ENCODE data around the gene PLA2R1. TPM values are rescaled to one million over a fixed set of nuclear protein-coding genes. Genes with fewer than 3 reads are reported as not detected.

The PLA2R1 gene
- polyA plus RNA-seq, 1 of the 3 experiments (the other 2 are of a cell fraction) = not detected

DNA sequence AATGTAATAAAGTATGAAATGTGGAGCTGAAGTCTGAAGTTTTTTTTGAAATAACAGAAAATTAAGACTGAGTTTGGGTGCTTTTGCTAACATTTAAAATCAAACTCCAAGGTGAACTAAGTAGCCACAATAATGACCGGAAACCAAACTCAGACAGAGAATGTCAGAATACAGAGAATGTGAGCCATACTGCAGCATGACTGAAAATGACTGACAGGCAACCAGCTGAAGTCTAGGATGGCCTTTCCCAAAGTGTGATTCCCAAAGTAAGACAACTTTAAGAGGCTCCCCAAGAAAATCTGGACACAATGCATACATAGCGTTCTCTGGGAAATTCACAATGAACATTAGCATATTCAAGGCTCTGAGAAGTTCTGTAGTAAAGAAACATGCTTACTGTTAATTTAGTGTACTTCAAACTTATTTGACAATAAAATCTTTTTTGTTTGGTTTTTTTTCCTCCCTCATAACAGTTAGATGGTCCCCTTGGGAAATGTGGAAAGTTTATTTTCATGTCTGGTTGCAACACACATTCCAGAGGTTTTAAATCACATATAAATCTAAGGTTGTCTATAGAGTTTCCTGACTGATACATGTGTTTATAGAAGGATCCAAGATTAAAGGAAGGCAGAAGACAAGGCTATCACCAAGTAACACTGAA, 28.6 kb downstream of the PLA2R1 start:
- H3K9ac ChIP-seq = no peak overlapping the region
- DNase-seq = no peak
- ChIA-PET POLR2A (no interaction called here), CTCF (no interaction called here)
- no peaks in the 10 kb centered on the region for H3K36me3 ChIP-seq (replicated peaks in 1 of 2; ENCODE audit: control insufficient read depth in 1 of 2, insufficient read depth in 2 of 2, low read length in 1 of 2)
- H3K79me2 ChIP-seq (ENCODE audit: insufficient read depth) = no peaks in the 10 kb centered on the region
- no peak overlapping the region for H2AFZ ChIP-seq (ENCODE audit: low read depth)
- WGBS (ENCODE audit: low lambda C conversion rate) = 93% methylated on average over 2 of the region's 2 CpGs
- H3K4me2 ChIP-seq = no peak overlapping the region
- no peaks in the 10 kb centered on the region for H3K9me3 ChIP-seq
- no peaks in the 10 kb centered on the region for H3K9me2 ChIP-seq
- H3K27ac ChIP-seq (ENCODE audit: low read depth in 2 of 2, low read length in 1 of 2) = no peak overlapping the region
- H3F3A ChIP-seq (replicated peaks; ENCODE audit: insufficient read depth) = no peaks in the 10 kb centered on the region
- no peaks in the 10 kb centered on the region for H4K20me1 ChIP-seq (ENCODE audit: insufficient read depth)
- H3K4me1 ChIP-seq (ENCODE audit: control insufficient read depth in 1 of 2, insufficient read depth in 2 of 2, low read depth in 1 of 2, low read length in 1 of 2) = no peaks in the 10 kb centered on the region; a peak in 1 of 4 replicates
- no peak for TF ChIP-seq YY1 (IDR thresholded peaks at IDR 0.05; ENCODE audit: low read depth)
- no peak for TF ChIP-seq EP300 (IDR thresholded peaks at IDR 0.05; ENCODE audit: borderline replicate concordance in 1 of 2, low read depth in 1 of 2, low read length in 1 of 2)
- TF ChIP-seq, protein P1, sequence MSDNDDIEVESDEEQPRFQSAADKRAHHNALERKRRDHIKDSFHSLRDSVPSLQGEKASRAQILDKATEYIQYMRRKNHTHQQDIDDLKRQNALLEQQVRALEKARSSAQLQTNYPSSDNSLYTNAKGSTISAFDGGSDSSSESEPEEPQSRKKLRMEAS (IDR thresholded peaks at IDR 0.05; ENCODE audit: low read depth) = no peak
- TF ChIP-seq NFIC (IDR thresholded peaks at IDR 0.05; ENCODE audit: borderline replicate concordance) = no peak
- TF ChIP-seq, protein P2, sequence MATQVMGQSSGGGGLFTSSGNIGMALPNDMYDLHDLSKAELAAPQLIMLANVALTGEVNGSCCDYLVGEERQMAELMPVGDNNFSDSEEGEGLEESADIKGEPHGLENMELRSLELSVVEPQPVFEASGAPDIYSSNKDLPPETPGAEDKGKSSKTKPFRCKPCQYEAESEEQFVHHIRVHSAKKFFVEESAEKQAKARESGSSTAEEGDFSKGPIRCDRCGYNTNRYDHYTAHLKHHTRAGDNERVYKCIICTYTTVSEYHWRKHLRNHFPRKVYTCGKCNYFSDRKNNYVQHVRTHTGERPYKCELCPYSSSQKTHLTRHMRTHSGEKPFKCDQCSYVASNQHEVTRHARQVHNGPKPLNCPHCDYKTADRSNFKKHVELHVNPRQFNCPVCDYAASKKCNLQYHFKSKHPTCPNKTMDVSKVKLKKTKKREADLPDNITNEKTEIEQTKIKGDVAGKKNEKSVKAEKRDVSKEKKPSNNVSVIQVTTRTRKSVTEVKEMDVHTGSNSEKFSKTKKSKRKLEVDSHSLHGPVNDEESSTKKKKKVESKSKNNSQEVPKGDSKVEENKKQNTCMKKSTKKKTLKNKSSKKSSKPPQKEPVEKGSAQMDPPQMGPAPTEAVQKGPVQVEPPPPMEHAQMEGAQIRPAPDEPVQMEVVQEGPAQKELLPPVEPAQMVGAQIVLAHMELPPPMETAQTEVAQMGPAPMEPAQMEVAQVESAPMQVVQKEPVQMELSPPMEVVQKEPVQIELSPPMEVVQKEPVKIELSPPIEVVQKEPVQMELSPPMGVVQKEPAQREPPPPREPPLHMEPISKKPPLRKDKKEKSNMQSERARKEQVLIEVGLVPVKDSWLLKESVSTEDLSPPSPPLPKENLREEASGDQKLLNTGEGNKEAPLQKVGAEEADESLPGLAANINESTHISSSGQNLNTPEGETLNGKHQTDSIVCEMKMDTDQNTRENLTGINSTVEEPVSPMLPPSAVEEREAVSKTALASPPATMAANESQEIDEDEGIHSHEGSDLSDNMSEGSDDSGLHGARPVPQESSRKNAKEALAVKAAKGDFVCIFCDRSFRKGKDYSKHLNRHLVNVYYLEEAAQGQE (IDR thresholded peaks at IDR 0.05; ENCODE audit: low read depth, low read length) = no peak
- TF ChIP-seq POLR2AphosphoS5 (IDR thresholded peaks at IDR 0.05; ENCODE audit: low read depth, low read length) = no peak
- TF ChIP-seq MXI1 (IDR thresholded peaks at IDR 0.05; ENCODE audit: low read depth, low read length) = no peak
- no peak for TF ChIP-seq RCOR1 (IDR thresholded peaks at IDR 0.05; ENCODE audit: low read length)
- TF ChIP-seq NRF1 (IDR thresholded peaks at IDR 0.05; ENCODE audit: low read depth, low read length) = no peak
- TF ChIP-seq RAD21 (IDR thresholded peaks at IDR 0.05; ENCODE audit: low read length) = no peak
- TF ChIP-seq FOXM1 (IDR thresholded peaks at IDR 0.05; ENCODE audit: low read depth) = no peak
- TF ChIP-seq RFX5 (IDR thresholded peaks at IDR 0.05; ENCODE audit: low read length) = no peak
- TF ChIP-seq, protein P3, sequence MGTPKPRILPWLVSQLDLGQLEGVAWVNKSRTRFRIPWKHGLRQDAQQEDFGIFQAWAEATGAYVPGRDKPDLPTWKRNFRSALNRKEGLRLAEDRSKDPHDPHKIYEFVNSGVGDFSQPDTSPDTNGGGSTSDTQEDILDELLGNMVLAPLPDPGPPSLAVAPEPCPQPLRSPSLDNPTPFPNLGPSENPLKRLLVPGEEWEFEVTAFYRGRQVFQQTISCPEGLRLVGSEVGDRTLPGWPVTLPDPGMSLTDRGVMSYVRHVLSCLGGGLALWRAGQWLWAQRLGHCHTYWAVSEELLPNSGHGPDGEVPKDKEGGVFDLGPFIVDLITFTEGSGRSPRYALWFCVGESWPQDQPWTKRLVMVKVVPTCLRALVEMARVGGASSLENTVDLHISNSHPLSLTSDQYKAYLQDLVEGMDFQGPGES (IDR thresholded peaks at IDR 0.05; ENCODE audit: low read depth, low read length) = no peak
- no peak for TF ChIP-seq GABPA (IDR thresholded peaks at IDR 0.05; ENCODE audit: low read depth)
- no peak for TF ChIP-seq FOXJ3 (CRISPR knock-in tag; IDR thresholded peaks at IDR 0.05)
- no peak for TF ChIP-seq TAF1 (IDR thresholded peaks at IDR 0.05; ENCODE audit: borderline replicate concordance, low read depth, low read length)
- no peaks in the 10 kb centered on the region for H3K27me3 ChIP-seq (ENCODE audit: insufficient read depth)
- H3K4me3 ChIP-seq (ENCODE audit: low read depth in 2 of 2, low read length in 1 of 2) = no peak overlapping the region

Data from SK-N-SH (cell line).